ENCODE results near the gene UBE2J2.

The UBE2J2 gene

GRCh38 chr1:1279028-1279427 is 5.4 kb upstream of the UBE2J2 start:
- DNase-seq, result no peak

GRCh38 chr1:1278620-1279019 is 5.0 kb upstream of the UBE2J2 start:
- no peak for DNase-seq

GRCh38 chr1:1275836-1276235 is 2.2 kb upstream of the UBE2J2 start:
- DNase-seq, result peak; percentile 33

GRCh38 chr1:1274931-1275431 is 1.3 kb upstream of the UBE2J2 start:
- DNase-seq, result no peak

- no peak for DNase-seq
These were observed 761 bp upstream of the UBE2J2 start for GRCh38 chr1:1274299-1274930.

- DNase-seq, result no peak
These were observed 494 bp downstream of the UBE2J2 start for GRCh38 chr1:1273209-1273511.

GRCh38 chr1:1272341-1273208 is 1.1 kb downstream of the UBE2J2 start:
- DNase-seq, result no peak

- DNase-seq, result no peak
These were observed 2.8 kb downstream of the UBE2J2 start for GRCh38 chr1:1270813-1271212.

- no peak for DNase-seq
These were observed 5.4 kb downstream of the UBE2J2 start for GRCh38 chr1:1268284-1268682.

GRCh38 chr1:1267488-1268283 is 6.0 kb downstream of the UBE2J2 start:
- no peak for DNase-seq

GRCh38 chr1:1264868-1265272 is 8.8 kb downstream of the UBE2J2 start:
- peak; percentile 99 for DNase-seq

- no peak for DNase-seq
These were observed 9.6 kb downstream of the UBE2J2 start for GRCh38 chr1:1264026-1264425.

- no peak for DNase-seq
These were observed 10.9 kb downstream of the UBE2J2 start for GRCh38 chr1:1262758-1263157.

GRCh38 chr1:1262071-1262470 is 11.6 kb downstream of the UBE2J2 start:
- DNase-seq, result no peak

- DNase-seq, result no peak
These were observed 12.7 kb downstream of the UBE2J2 start for GRCh38 chr1:1260843-1261560.

- no peak for DNase-seq
These were observed 13.6 kb downstream of the UBE2J2 start for GRCh38 chr1:1259951-1260600.

- no peak for DNase-seq
These were observed 14.1 kb downstream of the UBE2J2 start for GRCh38 chr1:1259540-1259939.

GRCh38 chr1:1259119-1259488 is 14.6 kb downstream of the UBE2J2 start:
- no peak for DNase-seq

- no peak for DNase-seq
These were observed 16.4 kb downstream of the UBE2J2 start for GRCh38 chr1:1256956-1257871.

GRCh38 chr1:1255611-1256010 is 18.0 kb downstream of the UBE2J2 start:
- no peak for DNase-seq

- no peak for DNase-seq
These were observed 18.6 kb downstream of the UBE2J2 start for GRCh38 chr1:1255078-1255477.

GRCh38 chr1:1254667-1254998 is 19.0 kb downstream of the UBE2J2 start:
- no peak for DNase-seq

Data from fibroblast of upper back skin (primary cell).